ENCODE results near the gene VSTM2B. TPM values are rescaled to one million over a fixed set of nuclear protein-coding genes. Genes with fewer than 3 reads are reported as not detected.

The VSTM2B gene
- total RNA-seq, 1 donor from 2014 or later: not detected

DNA sequence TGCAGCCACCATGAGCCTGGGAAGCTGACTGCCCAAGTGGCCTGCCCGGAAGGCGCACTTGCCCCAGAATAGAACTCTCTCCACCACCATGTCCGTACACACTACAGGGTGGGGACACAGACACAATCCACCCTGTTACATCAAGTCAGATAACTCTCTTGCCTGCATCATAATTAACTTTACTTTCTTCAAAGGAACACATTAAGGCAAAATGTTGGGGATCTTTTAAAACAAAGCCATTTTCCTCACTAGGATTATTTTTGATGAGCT lies 23.3 kb upstream of the VSTM2B start:
- Mint-ChIP-seq H3K27ac (no peak overlapping the region), H3K4me1 (no peaks in the 10 kb centered on the region), H3K9me3 (no peaks in the 10 kb centered on the region), H3K27me3 (ENCODE audit: insufficient read depth, low read depth) (peaks cover 11% of the 10 kb centered on the region), H3K36me3 (no peaks in the 10 kb centered on the region), H3K4me3 (no peak overlapping the region)
- Histone ChIP-seq H3K9me3 (ENCODE audit: low read depth) (no peaks in the 10 kb centered on the region), H3K4me2 (no peak overlapping the region), H2AFZ (replicated peaks) (no peak overlapping the region), H3K36me3 (no peaks in the 10 kb centered on the region), H3K9ac (no peak overlapping the region), H3F3A (ENCODE audit: low read depth) (peaks cover 9% of the 10 kb centered on the region), H4K20me1 (ENCODE audit: low read depth) (peaks cover 5% of the 10 kb centered on the region), H3K27me3 (no peaks in the 10 kb centered on the region), H3K4me1 (peaks cover 11% of the 10 kb centered on the region), H3K4me3 (no peak overlapping the region), H3K27ac (no peak overlapping the region), H3K79me2 (ENCODE audit: low read depth) (no peaks in the 10 kb centered on the region)
- DNase-seq (ENCODE audit: low spot score): no peak
- TF ChIP-seq EZH2phosphoT487 (IDR thresholded peaks at IDR 0.05): no peak
- no peak for TF ChIP-seq EZH2 (IDR thresholded peaks at IDR 0.05)
- TF ChIP-seq, protein P1, sequence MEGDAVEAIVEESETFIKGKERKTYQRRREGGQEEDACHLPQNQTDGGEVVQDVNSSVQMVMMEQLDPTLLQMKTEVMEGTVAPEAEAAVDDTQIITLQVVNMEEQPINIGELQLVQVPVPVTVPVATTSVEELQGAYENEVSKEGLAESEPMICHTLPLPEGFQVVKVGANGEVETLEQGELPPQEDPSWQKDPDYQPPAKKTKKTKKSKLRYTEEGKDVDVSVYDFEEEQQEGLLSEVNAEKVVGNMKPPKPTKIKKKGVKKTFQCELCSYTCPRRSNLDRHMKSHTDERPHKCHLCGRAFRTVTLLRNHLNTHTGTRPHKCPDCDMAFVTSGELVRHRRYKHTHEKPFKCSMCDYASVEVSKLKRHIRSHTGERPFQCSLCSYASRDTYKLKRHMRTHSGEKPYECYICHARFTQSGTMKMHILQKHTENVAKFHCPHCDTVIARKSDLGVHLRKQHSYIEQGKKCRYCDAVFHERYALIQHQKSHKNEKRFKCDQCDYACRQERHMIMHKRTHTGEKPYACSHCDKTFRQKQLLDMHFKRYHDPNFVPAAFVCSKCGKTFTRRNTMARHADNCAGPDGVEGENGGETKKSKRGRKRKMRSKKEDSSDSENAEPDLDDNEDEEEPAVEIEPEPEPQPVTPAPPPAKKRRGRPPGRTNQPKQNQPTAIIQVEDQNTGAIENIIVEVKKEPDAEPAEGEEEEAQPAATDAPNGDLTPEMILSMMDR (IDR thresholded peaks at IDR 0.05): no peak

GRCh38 chr19:29503140-29503758 lies 22.5 kb upstream of the VSTM2B start:
- Mint-ChIP-seq H3K9me3 (no peaks in the 10 kb centered on the region), H3K4me3 (no peak overlapping the region), H3K4me1 (no peaks in the 10 kb centered on the region), H3K36me3 (no peaks in the 10 kb centered on the region), H3K27ac (no peak overlapping the region), H3K27me3 (ENCODE audit: insufficient read depth, low read depth) (peaks cover 15% of the 10 kb centered on the region)
- peaks cover 11% of the 10 kb centered on the region for H3K4me1 ChIP-seq
- no peak overlapping the region for H3K4me3 ChIP-seq
- H3K36me3 ChIP-seq: no peaks in the 10 kb centered on the region
- peaks cover 9% of the 10 kb centered on the region for H3F3A ChIP-seq (ENCODE audit: low read depth)
- no peak overlapping the region for H3K9ac ChIP-seq
- H3K79me2 ChIP-seq (ENCODE audit: low read depth): no peaks in the 10 kb centered on the region
- H4K20me1 ChIP-seq (ENCODE audit: low read depth): peaks cover 5% of the 10 kb centered on the region
- H3K9me3 ChIP-seq (ENCODE audit: low read depth): no peaks in the 10 kb centered on the region
- no peak overlapping the region for H2AFZ ChIP-seq (replicated peaks)
- no peaks in the 10 kb centered on the region for H3K27me3 ChIP-seq
- no peak for DNase-seq (ENCODE audit: low spot score)
- H3K4me2 ChIP-seq: no peak overlapping the region
- TF ChIP-seq, protein P1 (IDR thresholded peaks at IDR 0.05): no peak
- TF ChIP-seq EZH2 (IDR thresholded peaks at IDR 0.05): no peak
- no peak for TF ChIP-seq EZH2phosphoT487 (IDR thresholded peaks at IDR 0.05)
- H3K27ac ChIP-seq: no peak overlapping the region

DNA sequence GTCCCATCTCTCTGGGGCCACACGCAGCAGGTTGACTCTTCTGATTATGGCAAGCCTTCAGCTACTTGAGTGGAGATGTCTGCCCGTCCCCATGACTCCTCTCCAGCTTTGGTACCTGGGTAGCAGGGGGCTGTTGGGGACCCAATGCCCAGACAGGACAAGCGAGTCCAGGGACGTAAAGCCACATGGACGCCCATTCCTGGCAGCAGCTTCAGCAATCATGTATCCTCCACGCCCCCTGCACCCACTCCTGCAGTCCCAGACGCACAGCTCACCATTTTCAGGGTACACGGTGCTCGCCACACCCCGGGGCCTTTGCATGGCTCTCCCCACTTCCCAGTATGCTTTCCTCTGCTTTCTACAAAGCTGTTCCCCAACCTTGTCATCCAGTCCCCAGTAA lies 22.0 kb upstream of the VSTM2B start:
- H3K4me3 ChIP-seq: no peak overlapping the region
- peaks cover 5% of the 10 kb centered on the region for H4K20me1 ChIP-seq (ENCODE audit: low read depth)
- no peaks in the 10 kb centered on the region for H3K9me3 ChIP-seq (ENCODE audit: low read depth)
- no peak overlapping the region for H3K27ac ChIP-seq
- H3F3A ChIP-seq (ENCODE audit: low read depth): peaks cover 9% of the 10 kb centered on the region
- no peak overlapping the region for H3K27ac Mint-ChIP-seq
- no peaks in the 10 kb centered on the region for H3K9me3 Mint-ChIP-seq
- H3K4me2 ChIP-seq: no peak overlapping the region
- H3K36me3 Mint-ChIP-seq: no peaks in the 10 kb centered on the region
- H3K79me2 ChIP-seq (ENCODE audit: low read depth): no peaks in the 10 kb centered on the region
- no peak for TF ChIP-seq EZH2phosphoT487 (IDR thresholded peaks at IDR 0.05)
- no peak for TF ChIP-seq EZH2 (IDR thresholded peaks at IDR 0.05)
- TF ChIP-seq, protein P1 (IDR thresholded peaks at IDR 0.05): no peak
- no peak overlapping the region for H3K4me3 Mint-ChIP-seq
- H3K36me3 ChIP-seq: no peaks in the 10 kb centered on the region
- peaks cover 14% of the 10 kb centered on the region for H3K27me3 Mint-ChIP-seq (ENCODE audit: insufficient read depth, low read depth)
- no peak overlapping the region for H2AFZ ChIP-seq (replicated peaks)
- no peak overlapping the region for H3K9ac ChIP-seq
- H3K4me1 Mint-ChIP-seq: no peaks in the 10 kb centered on the region
- H3K27me3 ChIP-seq: no peaks in the 10 kb centered on the region
- H3K4me1 ChIP-seq: peaks cover 11% of the 10 kb centered on the region
- DNase-seq (ENCODE audit: low spot score): no peak
